Neuronal stem cell (in vitro differentiated cells): ENCODE measurements around the gene MRPS34.
A peak's percentile ranks its signal among the peaks of the same experiment; 100 is the strongest.

Experiments used
- DNase-seq: peaks from one replicate; pipeline ENCODE4 v3.0.0-alpha.2; 2013; ENCODE audit warnings: low spot score
- H2AFZ ChIP-seq: one replicate; pipeline ENCODE4 v1.6.1; 2013; ENCODE audit warnings: mild to moderate bottlenecking, low read length, inconsistent platforms
- H2AK5ac ChIP-seq: 2 replicates; pipeline ENCODE4 v1.6.1; 2013; ENCODE audit warnings: low read depth, mild to moderate bottlenecking, inconsistent platforms, low read length, moderate library complexity, mixed read lengths
- H2BK120ac ChIP-seq: 2 replicates; pipeline ENCODE4 v1.6.1; 2013; ENCODE audit warnings: low read depth, mild to moderate bottlenecking, inconsistent platforms, low read length, moderate library complexity, mixed read lengths
- H2BK12ac ChIP-seq: one replicate; pipeline ENCODE4 v1.6.1; 2013; ENCODE audit warnings: low read length, inconsistent platforms
- H2BK15ac ChIP-seq: 2 replicates; pipeline ENCODE4 v1.6.1; 2013; ENCODE audit warnings: mild to moderate bottlenecking, low read length, inconsistent platforms, mixed read lengths
- H2BK5ac ChIP-seq: one replicate; pipeline ENCODE4 v1.6.1; 2013; ENCODE audit warnings: inconsistent platforms, mild to moderate bottlenecking, low read length, moderate library complexity
- H3K14ac ChIP-seq: one replicate; pipeline ENCODE4 v1.6.1; 2013; ENCODE audit warnings: low read length, inconsistent platforms
- H3K18ac ChIP-seq: 2 replicates; pipeline ENCODE4 v1.6.1; 2013; ENCODE audit warnings: low read length, inconsistent platforms
- H3K23ac ChIP-seq: 2 replicates; pipeline ENCODE4 v1.6.1; 2013; ENCODE audit warnings: low read depth, mild to moderate bottlenecking, mixed read lengths, low read length, inconsistent platforms; ENCODE audit not compliant: poor library complexity
- H3K27ac ChIP-seq: replicated peaks from 3 replicates; pipeline ENCODE4 v1.5.1; 2013; ENCODE audit warnings: low read length, inconsistent platforms
- H3K27me3 ChIP-seq, 3 experiments: 2 replicates each; pipeline ENCODE4 v1.6.1; 2013; ENCODE audit warnings: low read length in 3 of 3, mild to moderate bottlenecking in 2 of 3, inconsistent platforms in 1 of 3, low read depth in 1 of 3, mixed read lengths in 1 of 3, moderate library complexity in 1 of 3; ENCODE audit not compliant: control insufficient read depth in 3 of 3, insufficient read depth in 3 of 3
- H3K36me3 ChIP-seq, 2 donors: replicated peaks in 1 of 2; 2 replicates each; pipeline ENCODE4 v1.6.1; 2013; ENCODE audit warnings: low read length in 2 of 2; ENCODE audit not compliant: control insufficient read depth in 2 of 2, insufficient read depth in 2 of 2
- H3K4ac ChIP-seq: 2 replicates; pipeline ENCODE4 v1.6.1; 2013; ENCODE audit warnings: inconsistent platforms, mild to moderate bottlenecking, low read length, moderate library complexity
- H3K4me1 ChIP-seq, 2 donors: 1 replicate in 1 of 2; 2 replicates in 1 of 2; pipeline ENCODE4 v1.6.1; 2013; ENCODE audit warnings: low read length in 2 of 2, low read depth in 1 of 2; ENCODE audit not compliant: control insufficient read depth in 2 of 2, insufficient read depth in 1 of 2
- H3K4me2 ChIP-seq: one replicate; pipeline ENCODE4 v1.6.1; 2013; ENCODE audit warnings: mild to moderate bottlenecking, low read length, inconsistent platforms; ENCODE audit not compliant: insufficient read depth, poor library complexity, severe bottlenecking
- H3K4me3 ChIP-seq, 2 donors: 2 replicates each; pipeline ENCODE4 v1.5.1; 2013; ENCODE audit warnings: low read length in 2 of 2, mild to moderate bottlenecking in 2 of 2, inconsistent platforms in 1 of 2, moderate library complexity in 1 of 2
- H3K79me1 ChIP-seq: one replicate; pipeline ENCODE4 v1.6.1; 2013; ENCODE audit warnings: low read depth, mild to moderate bottlenecking, inconsistent platforms, low read length, moderate library complexity
- H3K9ac ChIP-seq: one replicate; pipeline ENCODE4 v1.6.1; 2013; ENCODE audit warnings: mild to moderate bottlenecking, low read depth, low read length, inconsistent platforms; ENCODE audit not compliant: poor library complexity
- H3K9me3 ChIP-seq, 2 donors: replicated peaks in 1 of 2; 2 replicates each; pipeline versions ENCODE3 to v1.6.1; 2013; ENCODE audit warnings: low read length in 2 of 2, mild to moderate bottlenecking in 2 of 2, inconsistent platforms in 1 of 2, low read depth in 1 of 2, mixed read lengths in 1 of 2, moderate library complexity in 1 of 2; ENCODE audit not compliant: control insufficient read depth in 2 of 2, insufficient read depth in 1 of 2
- H4K8ac ChIP-seq: one replicate; pipeline ENCODE4 v1.6.1; 2013; ENCODE audit warnings: low read depth, mild to moderate bottlenecking, inconsistent platforms, low read length, moderate library complexity
- H4K91ac ChIP-seq: one replicate; pipeline ENCODE4 v1.6.1; 2013; ENCODE audit warnings: low read length, low read depth, mild to moderate bottlenecking, inconsistent platforms; ENCODE audit not compliant: poor library complexity
- WGBS, 2 donors: extraction: QIAGEN DNeasy Blood & Tissue Kit; methylation state at CpG; one replicate each; pipeline ENCODE4 v1.1.7; 2013; ENCODE audit warnings: missing lambda C conversion rate in 2 of 2, mixed read lengths in 1 of 2; ENCODE audit not compliant: insufficient read length in 2 of 2, insufficient replicate concordance in 1 of 2; ENCODE audit errors: extremely low coverage in 2 of 2; 5-methylcytosine and 5-hydroxymethylcytosine counted together

Gene MRPS34

GRCh38 chr16:1768767-1769401 lies 4.0 kb downstream of the MRPS34 start:
- H3K27ac ChIP-seq, result no peak overlapping the region
- no peak overlapping the region for H2BK5ac ChIP-seq
- peaks cover 34 to 71% of the 10 kb centered on the region in 2 donors for H3K36me3 ChIP-seq

GRCh38 chr16:1768061-1768766 lies 4.7 kb downstream of the MRPS34 start:
- H3K27ac ChIP-seq, result no peak overlapping the region
- no peak overlapping the region for H2AK5ac ChIP-seq
- H3K4me1 ChIP-seq, result peaks cover 5 to 16% of the 10 kb centered on the region in 2 donors
- no peaks in the 10 kb centered on the region for H3K27me3 ChIP-seq
- no peaks in the 10 kb centered on the region for H3K9me3 ChIP-seq
- H2BK120ac ChIP-seq, result no peak overlapping the region
- no peak overlapping the region for H2BK15ac ChIP-seq
- no peak overlapping the region for H3K9ac ChIP-seq
- peak overlapping the region; percentile 8 for H3K14ac ChIP-seq
- no peak overlapping the region for H4K8ac ChIP-seq
- no peak overlapping the region for H2BK5ac ChIP-seq
- no peak for DNase-seq
- whole genome bisulfite sequencing, 2 donors, result no CpG with 5 or more reads among the region's 41 CpGs
- H2AFZ ChIP-seq, result no peak overlapping the region
- no peak overlapping the region for H3K18ac ChIP-seq
- peaks cover 15% of the 10 kb centered on the region for H3K79me1 ChIP-seq
- no peak overlapping the region for H3K4ac ChIP-seq
- peak overlapping the region; percentile 10 for H2BK12ac ChIP-seq
- peak overlapping the region; percentile 55 for H3K23ac ChIP-seq
- H3K36me3 ChIP-seq, result peaks cover 36 to 75% of the 10 kb centered on the region in 2 donors
- H3K4me2 ChIP-seq, result no peak overlapping the region
- H3K4me3 ChIP-seq, result no peak overlapping the region
- H4K91ac ChIP-seq, result no peak overlapping the region

More at GRCh38 chr16:1768767-1769401, 4.0 kb downstream of the MRPS34 start:
- no peak overlapping the region for H2BK15ac ChIP-seq
- H3K23ac ChIP-seq, result peak overlapping the region; percentile 55
- no peak overlapping the region for H3K4ac ChIP-seq
- peak overlapping the region; percentile 44 for H3K9ac ChIP-seq
- no peak overlapping the region for H4K91ac ChIP-seq
- no peak overlapping the region for H2AFZ ChIP-seq
- no peak for DNase-seq
- no peak overlapping the region for H3K18ac ChIP-seq
- H4K8ac ChIP-seq, result no peak overlapping the region
- H3K4me1 ChIP-seq, result peaks cover 6 to 13% of the 10 kb centered on the region in 2 donors
- no peak overlapping the region for H2AK5ac ChIP-seq
- H3K27me3 ChIP-seq, result no peaks in the 10 kb centered on the region
- no CpG with 5 or more reads among the region's 26 CpGs for WGBS, 2 donors
- H2BK120ac ChIP-seq, result no peak overlapping the region
- H3K4me3 ChIP-seq, result no peak overlapping the region
- H3K79me1 ChIP-seq, result peaks cover 19% of the 10 kb centered on the region
- peak overlapping the region; percentile 10 for H2BK12ac ChIP-seq
- H3K9me3 ChIP-seq, result no peaks in the 10 kb centered on the region
- peak overlapping the region; percentile 71 for H3K14ac ChIP-seq
- H3K4me2 ChIP-seq, result no peak overlapping the region

- Histone ChIP-seq H3K14ac (no peak overlapping the region), H3K18ac (no peak overlapping the region), H3K36me3 (peaks cover 38 to 84% of the 10 kb centered on the region in 2 donors), H2BK15ac (no peak overlapping the region), H3K79me1 (peaks cover 10% of the 10 kb centered on the region), H4K91ac (no peak overlapping the region), H2BK12ac (no peak overlapping the region), H3K4ac (no peak overlapping the region), H3K9ac (peak overlapping the region; percentile 70), H3K4me1 (peaks cover 5 to 19% of the 10 kb centered on the region in 2 donors), H3K4me3 (no peak overlapping the region), H3K9me3 (no peaks in the 10 kb centered on the region), H3K27ac (no peak overlapping the region), H2AK5ac (no peak overlapping the region), H3K27me3 (no peaks in the 10 kb centered on the region), H4K8ac (peak overlapping the region; percentile 43), H2BK120ac (no peak overlapping the region), H2BK5ac (no peak overlapping the region), H3K23ac (peak overlapping the region; percentile 85), H3K4me2 (no peak overlapping the region), H2AFZ (no peak overlapping the region)
- DNase-seq, result no peak
- no CpG with 5 or more reads among the region's 42 CpGs for WGBS, 2 donors
These were observed 5.6 kb downstream of the MRPS34 start for GRCh38 chr16:1767116-1767994.
